Loucy (cell line): Measurements from ENCODE around the gene NECTIN1.

Source experiments
- H2AFZ ChIP-seq: fragments of 200-600 bp; sonication (generic); 2 replicates; pipeline ENCODE4 v1.6.0; 2016; ENCODE audit warnings: antibody characterized with exemption, mild to moderate bottlenecking, low read length, moderate library complexity
- H3F3A ChIP-seq: fragments of 200-600 bp; 2 replicates; pipeline ENCODE4 v1.6.0; 2016; ENCODE audit warnings: antibody characterized with exemption, low read depth, mild to moderate bottlenecking
- H3K27me3 ChIP-seq: fragments of 200-600 bp; sonication (generic); 2 replicates; pipeline ENCODE4 v1.6.1; 2014; ENCODE audit warnings: low read length, mild to moderate bottlenecking; ENCODE audit not compliant: insufficient read depth, poor library complexity, severe bottlenecking
- H3K36me3 ChIP-seq: fragments of 200-600 bp; sonication (generic); 2 replicates; pipeline ENCODE4 v1.6.1; 2016; ENCODE audit warnings: low read length; ENCODE audit not compliant: insufficient read depth
- H3K4me1 ChIP-seq: fragments of 200-600 bp; sonication (generic); 2 replicates; pipeline ENCODE4 v1.5.1; 2014; ENCODE audit warnings: low read length, mild to moderate bottlenecking; ENCODE audit not compliant: insufficient read depth, poor library complexity, severe bottlenecking
- H3K4me2 ChIP-seq: fragments of 200-600 bp; sonication (generic); 2 replicates; pipeline ENCODE4 v1.6.0; 2014; ENCODE audit warnings: antibody characterized with exemption, low read length, low read depth, mild to moderate bottlenecking; ENCODE audit not compliant: poor library complexity, severe bottlenecking
- H3K4me3 ChIP-seq: fragments of 200-600 bp; sonication (generic); 2 replicates; pipeline ENCODE4 v1.5.1; 2014; ENCODE audit warnings: low read length, mild to moderate bottlenecking, mixed read lengths; ENCODE audit not compliant: poor library complexity, severe bottlenecking
- H3K79me2 ChIP-seq: fragments of 200-600 bp; sonication (generic); 2 replicates; pipeline ENCODE4 v1.6.1; 2014; ENCODE audit warnings: low read length; ENCODE audit not compliant: insufficient read depth
- H3K9ac ChIP-seq: fragments of 200-600 bp; sonication (generic); 2 replicates; pipeline ENCODE4 v1.6.0; 2014; ENCODE audit warnings: mild to moderate bottlenecking, low read depth, low read length, moderate library complexity; ENCODE audit not compliant: poor library complexity, severe bottlenecking
- H3K9me2 ChIP-seq: fragments of 200-600 bp; sonication (generic); replicated peaks from 2 replicates; pipeline ENCODE4 v1.6.1; 2016; ENCODE audit warnings: low read depth, low read length, mixed read lengths
- H3K9me3 ChIP-seq: fragments of 200-600 bp; sonication (generic); 2 replicates; pipeline ENCODE4 v1.6.1; 2014; ENCODE audit warnings: mild to moderate bottlenecking, antibody characterized with exemption, low read length, low read depth; ENCODE audit not compliant: insufficient read depth
- H4K20me1 ChIP-seq: fragments of 200-600 bp; sonication (generic); 2 replicates; pipeline ENCODE4 v1.6.0; 2014; ENCODE audit warnings: antibody characterized with exemption, low read length, mild to moderate bottlenecking; ENCODE audit not compliant: insufficient read depth, poor library complexity, severe bottlenecking
- CTCF ChIP-seq: fragments of 200-600 bp; sonication (generic); conservative IDR thresholded peaks from 2 replicates; pipeline ENCODE4 v1.5.1; 2014; ENCODE audit warnings: mild to moderate bottlenecking, antibody characterized with exemption, low read length
- EZH2phosphoT487 ChIP-seq: fragments of 200-600 bp; IDR thresholded peaks from 2 replicates; pipeline ENCODE4 v1.6.1; 2018; ENCODE audit warnings: antibody characterized with exemption, mild to moderate bottlenecking, moderate library complexity, borderline replicate concordance

Gene NECTIN1

GRCh38 chr11:119757378-119757777 is 28.4 kb upstream of the NECTIN1 start:
- Histone ChIP-seq H3F3A (no peaks in the 10 kb centered on the region), H3K36me3 (no peaks in the 10 kb centered on the region), H3K9me3 (no peaks in the 10 kb centered on the region), H3K9me2 (no peaks in the 10 kb centered on the region), H3K4me2 (no peak overlapping the region), H3K4me1 (peaks cover 15% of the 10 kb centered on the region), H4K20me1 (no peaks in the 10 kb centered on the region), H3K4me3 (no peak overlapping the region), H2AFZ (no peak overlapping the region), H3K9ac (no peak overlapping the region), H3K79me2 (no peaks in the 10 kb centered on the region), H3K27me3 (no peaks in the 10 kb centered on the region)
- TF ChIP-seq EZH2phosphoT487 (no peak), CTCF (no peak)

- H3K79me2 ChIP-seq: no peaks in the 10 kb centered on the region
- H3K9me3 ChIP-seq: no peaks in the 10 kb centered on the region
- no peaks in the 10 kb centered on the region for H3K36me3 ChIP-seq
These were observed 27.3 kb upstream of the NECTIN1 start for GRCh38 chr11:119756169-119756865.

GRCh38 chr11:119755356-119756071 is 26.5 kb upstream of the NECTIN1 start:
- Histone ChIP-seq H3K36me3 (no peaks in the 10 kb centered on the region), H3K9me2 (no peaks in the 10 kb centered on the region), H3K4me2 (no peak overlapping the region), H3K4me3 (no peak overlapping the region), H3K9me3 (no peaks in the 10 kb centered on the region), H3K27me3 (no peaks in the 10 kb centered on the region), H3F3A (no peaks in the 10 kb centered on the region), H3K9ac (no peak overlapping the region), H3K79me2 (no peaks in the 10 kb centered on the region), H4K20me1 (no peaks in the 10 kb centered on the region), H2AFZ (no peak overlapping the region), H3K4me1 (peaks cover 15% of the 10 kb centered on the region)
- TF ChIP-seq CTCF: no peak
- TF ChIP-seq EZH2phosphoT487: no peak

More at GRCh38 chr11:119756169-119756865, 27.3 kb upstream of the NECTIN1 start:
- no peak overlapping the region for H3K4me2 ChIP-seq
- H2AFZ ChIP-seq: no peak overlapping the region
- H4K20me1 ChIP-seq: no peaks in the 10 kb centered on the region
- H3K27me3 ChIP-seq: no peaks in the 10 kb centered on the region
- H3F3A ChIP-seq: no peaks in the 10 kb centered on the region
- no peak overlapping the region for H3K9ac ChIP-seq
- no peak overlapping the region for H3K4me3 ChIP-seq
- TF ChIP-seq EZH2phosphoT487 (no peak), CTCF (no peak)
- no peaks in the 10 kb centered on the region for H3K9me2 ChIP-seq
- H3K4me1 ChIP-seq: peaks cover 15% of the 10 kb centered on the region
